ENCODE measurements around the gene TERT. TPM values are rescaled to one million over a fixed set of nuclear protein-coding genes. Genes with fewer than 3 reads are reported as not detected.

TERT gene
- total and polyA plus RNA-seq, 2 of the 8 experiments (the other 6 are each of a cell fraction or from before 2014, with no cell fraction given) = 13.1 to 23.1 TPM

GRCh38 chr5:1226231-1226630, 68.6 kb downstream of the TERT start:
- no peaks in the 10 kb centered on the region for H3K36me3 ChIP-seq (ENCODE audit: control insufficient read depth in 2 of 4, insufficient read depth in 4 of 4, low read length in 3 of 4)
- H3K4ac ChIP-seq (replicated peaks; ENCODE audit: insufficient read length, low read depth, low read length) = no peak overlapping the region
- H2BK12ac ChIP-seq (ENCODE audit: low read depth, low read length) = no peak overlapping the region
- no peak for DNase-seq (ENCODE audit: low read depth in 1 of 2, low spot score in 2 of 2)
- H2BK15ac ChIP-seq (ENCODE audit: low read length) = no peak overlapping the region
- no peak overlapping the region; the same call in 1 of the 2 replicates for H4K8ac ChIP-seq (ENCODE audit: extremely low read depth, insufficient read depth, low read length)
- H2BK120ac ChIP-seq (replicated peaks; ENCODE audit: low read depth, low read length) = no peak overlapping the region
- H3K4me3 ChIP-seq (ENCODE audit: extremely low read depth in 1 of 4, insufficient read depth in 2 of 4, low read depth in 3 of 4, low read length in 4 of 4) = no peak overlapping the region
- no peak overlapping the region for H2BK20ac ChIP-seq (ENCODE audit: low read length)
- H3K27ac ChIP-seq (ENCODE audit: low read depth, low read length) = no peak overlapping the region
- H3K4me1 ChIP-seq (replicated peaks in 1 of 4; ENCODE audit: control insufficient read depth in 3 of 4, insufficient read depth in 4 of 4, low read length in 3 of 4) = peaks cover 0 to 5% (median 1%) of the 10 kb centered on the region in 4 experiments; a peak in 3 of 7 replicates
- H3K79me1 ChIP-seq (ENCODE audit: low read depth, low read length) = no peaks in the 10 kb centered on the region
- no peak for FAIRE-seq
- 88% methylated on average over 12 of the region's 12 CpGs; no CpG with 5 or more reads in 1 of the 2 experiments for WGBS, 2 experiments (ENCODE audit: extremely low coverage in 1 of 2, insufficient coverage in 1 of 2, insufficient read length in 1 of 2, insufficient replicate concordance in 2 of 2, low coverage in 1 of 2, low lambda C conversion rate in 2 of 2, missing lambda C conversion rate in 1 of 2)
- peaks cover 6% of the 10 kb centered on the region; the same call in 1 of the 2 replicates for H3K23me2 ChIP-seq (ENCODE audit: low read depth, low read length)
- no peak overlapping the region for H3K56ac ChIP-seq (replicated peaks; ENCODE audit: insufficient read length, low read depth, low read length)
- no peak overlapping the region for H2AFZ ChIP-seq (ENCODE audit: low read length)
- H3K27me3 ChIP-seq (replicated peaks in 1 of 4; ENCODE audit: control insufficient read depth in 3 of 4, extremely low read depth in 1 of 4, insufficient read depth in 3 of 4, low read length in 3 of 4) = no peaks in the 10 kb centered on the region; a peak in 1 of 7 replicates
- H3K14ac ChIP-seq (ENCODE audit: insufficient read length) = no peak overlapping the region
- ChIA-PET POLR2A (ENCODE audit: partially characterized antibody) (no interaction called here), CTCF (ENCODE audit: partially characterized antibody) (interaction anchor here (1.2 kb wide), 1 partner anchor 22 kb away, joined by 3 read pairs; no protein-coding TSS in a partner anchor)
- no peak overlapping the region for H4K5ac ChIP-seq (ENCODE audit: insufficient read length, low read depth, low read length)
- peaks cover 0 to 4% of the 10 kb centered on the region in 2 experiments; a peak in 1 of 4 replicates for H3K9me3 ChIP-seq (ENCODE audit: insufficient read depth in 2 of 2, low read depth in 1 of 2, low read length in 1 of 2)
- H3K4me2 ChIP-seq (ENCODE audit: insufficient read depth in 1 of 2, low read depth in 2 of 2, low read length in 2 of 2) = no peak overlapping the region
- no peak overlapping the region for H2AK5ac ChIP-seq (ENCODE audit: low read depth, low read length)
- no peak overlapping the region for H2BK5ac ChIP-seq (ENCODE audit: low read depth, low read length)
- H3K23ac ChIP-seq (ENCODE audit: insufficient read length) = no peak overlapping the region
- H4K91ac ChIP-seq (replicated peaks; ENCODE audit: insufficient read length, low read length) = no peak overlapping the region
- no peak overlapping the region for H3K18ac ChIP-seq (ENCODE audit: extremely low read depth, low read length)
- H3K9ac ChIP-seq (replicated peaks in 1 of 4; ENCODE audit: extremely low read depth in 1 of 4, low read depth in 3 of 4, low read length in 3 of 4) = no peak overlapping the region
- peaks cover 0 to 5% of the 10 kb centered on the region in 2 experiments for H4K20me1 ChIP-seq (replicated peaks in 1 of 2; ENCODE audit: control insufficient read depth in 1 of 2, insufficient read depth in 2 of 2, low read length in 2 of 2)
- no peaks in the 10 kb centered on the region for H3K79me2 ChIP-seq (ENCODE audit: control insufficient read depth in 1 of 2, insufficient read depth in 2 of 2, low read length in 2 of 2)
- TF ChIP-seq HDAC6 (IDR thresholded peaks at IDR 0.05; ENCODE audit: low read depth, low read length) (no peak), CBX5 (IDR thresholded peaks at IDR 0.05; ENCODE audit: low read depth, low read length) (no peak), FOSL1 (IDR thresholded peaks at IDR 0.05; ENCODE audit: insufficient read depth, low read depth, low read length) (no peak), KDM1A (IDR thresholded peaks at IDR 0.05; ENCODE audit: borderline replicate concordance, low read length) (no peak), ATF2 (IDR thresholded peaks at IDR 0.05; ENCODE audit: low read length) (no peak), RXRA (IDR thresholded peaks at IDR 0.05; ENCODE audit: insufficient read depth, low read depth, low read length) (no peak)
